DOHH2 (cell line): ENCODE results near the gene MAPK8IP1.

Source experiments
- CTCF ChIP-seq: fragments of 200-600 bp; sonication (generic); IDR thresholded peaks from one replicate; pipeline ENCODE4 v1.5.1; 2014; ENCODE audit warnings: antibody characterized with exemption, mild to moderate bottlenecking, low read depth, low read length; ENCODE audit not compliant: poor library complexity, severe bottlenecking
- EZH2phosphoT487 ChIP-seq: fragments of 200-600 bp; sonication (generic); IDR thresholded peaks from 2 replicates; pipeline ENCODE4 v1.6.1; 2017; ENCODE audit warnings: borderline replicate concordance, mild to moderate bottlenecking, antibody characterized with exemption, low read length, moderate library complexity, mixed read lengths

DNA sequence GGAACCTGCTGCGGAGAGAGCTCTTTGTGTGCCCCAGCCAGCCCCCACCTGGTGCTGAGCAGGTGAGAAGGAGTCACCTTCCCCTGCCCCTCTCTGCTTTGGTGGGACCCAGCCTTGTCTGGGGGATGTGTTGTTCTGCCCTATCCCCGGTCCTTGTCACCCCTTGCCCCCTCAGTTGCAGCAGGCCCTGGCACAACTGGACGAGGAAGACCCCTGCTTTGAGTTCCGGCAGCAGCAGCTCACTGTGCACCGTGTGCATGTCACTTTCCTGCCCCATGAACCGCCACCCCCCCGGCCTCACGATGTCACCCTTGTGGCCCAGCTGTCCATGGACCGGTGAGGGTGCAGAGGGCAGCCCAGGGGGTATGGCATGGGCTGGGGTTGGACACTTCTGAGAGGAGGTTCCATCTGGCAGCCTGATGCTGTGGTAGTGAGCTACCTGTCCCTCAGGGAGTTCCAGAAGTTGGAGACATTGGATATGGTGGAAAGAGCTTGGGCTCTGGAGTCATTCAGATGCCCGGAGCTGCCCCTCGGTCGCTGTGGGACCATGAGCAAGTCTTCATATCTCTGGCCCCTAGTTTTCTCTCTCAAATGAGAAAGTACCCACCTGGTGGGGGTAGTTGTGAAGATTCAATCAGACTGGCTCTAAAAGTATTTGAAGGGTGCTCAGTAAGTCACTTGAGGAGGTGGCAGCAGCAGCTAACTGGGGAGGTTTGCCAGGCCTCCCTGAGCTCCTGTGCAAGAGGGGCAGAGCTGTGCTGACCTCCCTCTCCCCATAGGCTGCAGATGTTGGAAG lies 41.3 kb downstream of the MAPK8IP1 start:
- no peak for TF ChIP-seq CTCF
- TF ChIP-seq EZH2phosphoT487 = no peak
